HG03439 (cell line): ENCODE data around the gene SLCO2A1.

Source experiments
- ATAC-seq: cut with Tn5 transposase; IDR thresholded peaks from one replicate; pipeline ENCODE4 v1.9.1; 2021; ENCODE audit warnings: mild to moderate bottlenecking, moderate library complexity; ENCODE audit not compliant: unreplicated experiment

Gene SLCO2A1

GRCh38 chr3:133915685-133916658 is 113.8 kb downstream of the SLCO2A1 start:
- ATAC-seq, result no peak

DNA sequence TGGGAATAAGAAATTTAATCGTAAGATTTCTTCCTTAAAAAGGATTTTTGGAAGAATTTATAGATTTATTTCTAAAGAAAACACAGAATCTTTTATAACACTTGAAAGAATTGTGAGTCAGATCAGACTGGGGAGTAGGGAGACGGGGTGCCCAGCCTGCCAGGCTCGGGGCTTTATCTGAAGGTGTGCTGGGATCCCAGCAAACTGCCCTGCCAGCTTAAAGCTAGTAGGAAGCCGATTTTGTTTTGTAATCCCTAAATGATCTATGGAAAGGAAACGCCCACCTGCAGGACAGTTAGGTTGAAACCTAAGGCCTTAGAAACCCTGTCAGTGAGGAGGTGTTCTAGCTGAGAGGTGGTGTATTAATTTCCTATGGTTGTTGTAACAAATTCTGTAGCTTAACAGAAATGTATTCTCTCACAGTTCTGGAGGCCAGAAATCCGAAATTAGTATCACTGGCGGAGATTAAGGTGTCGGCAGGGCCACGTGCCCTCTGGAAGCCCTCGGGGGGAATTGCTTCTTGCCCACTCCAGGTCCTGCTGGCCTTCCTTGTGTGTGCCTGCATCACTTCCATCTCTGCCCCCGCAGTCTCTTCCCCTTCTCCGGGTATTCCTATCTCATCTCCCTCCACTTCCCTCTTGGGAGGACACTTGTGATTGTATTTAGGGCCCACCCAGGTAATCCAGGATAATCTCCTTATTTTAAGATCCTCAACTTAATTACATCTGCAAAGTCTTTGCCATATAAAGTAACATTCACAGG is 114.7 kb downstream of the SLCO2A1 start:
- ATAC-seq, result no peak

GRCh38 chr3:133910422-133910821 is 119.3 kb downstream of the SLCO2A1 start:
- ATAC-seq, result no peak

DNA sequence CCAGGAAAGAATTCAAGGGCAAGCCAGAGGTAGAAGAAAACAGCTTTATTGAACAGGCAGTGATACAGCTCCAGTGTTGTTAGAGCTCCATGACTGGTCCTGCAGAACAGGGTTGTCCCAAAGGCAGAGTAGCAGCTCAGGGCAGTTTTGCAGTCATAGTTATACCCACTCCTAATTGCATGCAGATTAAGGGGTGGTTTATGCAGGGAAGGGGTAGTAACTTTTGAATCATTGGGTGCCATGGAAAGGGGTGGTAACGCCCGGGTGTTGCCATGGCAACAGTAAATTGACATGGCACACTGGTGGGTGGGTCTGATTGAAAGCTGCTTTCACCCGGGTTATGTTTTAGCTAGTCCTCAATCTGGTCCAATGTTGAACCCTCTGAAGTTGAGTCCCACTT is 124.3 kb downstream of the SLCO2A1 start:
- no peak for ATAC-seq

GRCh38 chr3:133901847-133902246 is 127.9 kb downstream of the SLCO2A1 start:
- no peak for ATAC-seq

- no peak for ATAC-seq
Observed at GRCh38 chr3:133901083-133901482, 128.6 kb downstream of the SLCO2A1 start.

DNA sequence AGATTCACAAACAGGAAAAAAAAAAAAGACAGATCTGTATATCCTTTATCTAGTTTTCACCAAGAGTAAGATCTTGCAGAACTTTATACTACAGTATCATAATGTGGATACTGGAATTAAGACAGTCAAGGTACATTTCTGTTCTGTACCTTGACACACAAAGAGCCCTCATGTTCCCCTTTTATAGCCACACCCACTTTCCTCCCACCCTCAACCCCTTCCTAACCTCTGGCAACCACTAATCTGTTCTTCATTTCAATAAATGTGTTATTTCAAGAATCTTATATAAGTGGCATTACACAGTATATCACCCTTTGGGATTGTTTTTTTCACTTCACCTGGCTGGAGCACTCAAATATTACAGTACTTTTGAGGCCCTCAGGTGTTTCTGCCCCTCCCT is 130.4 kb downstream of the SLCO2A1 start:
- no peak for ATAC-seq

- ATAC-seq, result no peak
Observed at GRCh38 chr3:133897547-133897946, 132.2 kb downstream of the SLCO2A1 start.

DNA sequence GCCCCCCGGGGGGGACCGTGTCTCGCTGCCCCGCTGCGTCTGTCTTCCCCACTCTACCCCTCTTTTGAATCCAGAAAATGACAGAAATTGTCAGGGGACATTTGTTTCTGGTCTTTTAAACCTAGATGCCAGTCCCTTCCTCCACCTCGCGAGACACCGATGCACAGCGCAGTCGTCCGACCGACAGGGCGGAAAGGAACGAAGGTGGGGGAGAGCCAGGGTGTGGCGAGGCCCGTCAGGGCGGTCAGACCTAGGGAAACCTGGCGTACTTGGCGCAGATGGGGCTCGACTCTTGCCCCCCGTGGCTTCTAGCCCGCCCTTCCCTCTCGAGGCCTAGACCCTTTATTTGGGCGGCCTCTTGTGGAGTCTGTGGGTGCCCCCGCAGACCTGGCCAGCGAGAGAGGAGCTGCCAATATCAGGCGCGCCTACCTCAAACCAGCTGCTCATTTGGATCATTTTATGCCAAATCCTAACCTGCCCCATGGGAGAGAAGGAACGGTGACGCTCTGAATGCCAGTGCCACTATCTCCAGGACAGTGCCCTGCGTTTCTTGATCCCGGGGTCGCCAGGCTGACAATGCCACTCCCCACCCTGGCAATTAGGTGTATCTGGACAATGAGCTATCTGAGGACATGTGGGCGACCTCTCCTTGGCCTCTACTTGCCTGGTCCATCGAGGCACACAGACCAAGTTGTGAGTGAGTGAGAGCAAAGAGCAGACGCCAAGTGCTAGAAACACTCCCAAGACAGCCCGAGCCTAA is 133.5 kb downstream of the SLCO2A1 start:
- ATAC-seq, result no peak

DNA sequence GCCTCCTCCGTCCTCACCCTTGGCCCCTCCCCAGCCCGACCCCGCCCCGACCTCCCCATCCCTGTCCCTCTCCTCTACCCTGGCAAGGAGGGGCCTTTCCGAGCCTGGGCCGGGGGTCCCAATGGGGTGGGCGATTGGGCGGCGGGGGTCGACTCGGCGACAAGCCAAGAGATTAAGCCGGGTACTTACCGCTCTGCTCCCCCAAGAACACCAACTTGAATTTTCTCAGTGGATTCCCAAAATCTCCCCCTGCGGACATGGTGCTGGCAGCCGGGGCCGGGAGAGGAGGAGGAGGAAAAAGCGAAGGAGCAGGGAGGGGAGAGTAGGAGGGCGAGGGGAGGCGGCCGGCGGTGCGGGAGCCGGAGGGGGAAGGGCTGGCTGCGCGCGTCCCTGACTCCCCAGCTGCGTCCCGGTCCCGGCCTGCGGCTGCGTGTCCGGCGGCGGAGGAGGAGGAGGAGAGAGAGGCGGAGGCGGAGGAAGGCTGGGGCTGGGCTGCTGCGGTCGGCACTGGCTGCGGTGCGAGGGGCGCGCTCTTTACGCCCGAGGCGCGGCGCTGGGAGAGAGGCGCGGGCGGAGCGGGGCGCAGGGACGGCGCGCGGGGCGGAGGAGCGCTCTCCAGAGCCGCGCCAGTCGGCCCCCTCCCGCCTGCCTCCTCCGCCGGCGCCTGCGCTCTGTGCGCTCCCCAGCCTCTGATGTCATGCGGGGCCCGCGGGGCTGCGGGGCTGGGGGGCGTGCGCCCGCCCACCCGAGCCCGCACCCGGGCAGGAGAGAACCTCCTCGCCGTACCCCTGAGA is 134.3 kb downstream of the SLCO2A1 start, which contains the start of gene RAB6B:
Gene RAB6B, minus strand, starts transcription at position 675 of the 794 bp plus-strand sequence. Its CDS starts 416 bp downstream, at position 259.
- no peak for ATAC-seq

- ATAC-seq, result no peak
Observed at GRCh38 chr3:133894353-133895207, 135.1 kb downstream of the SLCO2A1 start.

DNA sequence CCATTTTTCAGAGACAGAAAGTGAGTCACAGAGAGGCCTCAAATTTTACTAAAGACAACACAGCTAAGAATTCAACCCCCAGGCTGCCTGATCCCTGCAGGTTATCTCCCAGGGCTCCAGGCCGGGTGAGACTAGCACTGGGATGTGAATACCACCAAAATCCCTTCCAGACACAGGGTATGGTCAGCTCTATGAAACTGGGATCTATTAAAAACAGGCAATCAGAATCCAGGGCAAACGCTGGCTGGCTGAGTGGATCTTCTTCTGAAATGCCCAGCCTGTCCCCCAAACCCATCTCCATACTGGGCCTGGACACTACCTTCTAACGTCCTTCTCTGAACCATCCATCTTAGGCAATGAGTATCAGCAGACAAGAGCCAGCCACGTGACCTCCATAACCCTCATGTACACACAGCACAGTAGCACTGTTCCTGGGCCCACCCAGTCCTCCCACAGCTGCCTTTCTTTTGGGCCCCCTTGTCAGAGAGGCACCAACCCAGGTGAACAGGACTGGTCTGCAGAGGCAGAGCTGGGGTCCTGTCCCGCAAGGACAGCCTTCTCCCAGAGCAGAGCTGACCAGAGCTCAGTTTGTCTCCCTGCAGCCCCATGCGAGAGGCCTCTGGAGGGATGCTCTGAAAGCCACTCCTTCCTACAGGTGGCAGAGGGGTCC is 135.9 kb downstream of the SLCO2A1 start:
- no peak for ATAC-seq

- ATAC-seq, result no peak
Observed at GRCh38 chr3:133892541-133893231, 137.0 kb downstream of the SLCO2A1 start.

DNA sequence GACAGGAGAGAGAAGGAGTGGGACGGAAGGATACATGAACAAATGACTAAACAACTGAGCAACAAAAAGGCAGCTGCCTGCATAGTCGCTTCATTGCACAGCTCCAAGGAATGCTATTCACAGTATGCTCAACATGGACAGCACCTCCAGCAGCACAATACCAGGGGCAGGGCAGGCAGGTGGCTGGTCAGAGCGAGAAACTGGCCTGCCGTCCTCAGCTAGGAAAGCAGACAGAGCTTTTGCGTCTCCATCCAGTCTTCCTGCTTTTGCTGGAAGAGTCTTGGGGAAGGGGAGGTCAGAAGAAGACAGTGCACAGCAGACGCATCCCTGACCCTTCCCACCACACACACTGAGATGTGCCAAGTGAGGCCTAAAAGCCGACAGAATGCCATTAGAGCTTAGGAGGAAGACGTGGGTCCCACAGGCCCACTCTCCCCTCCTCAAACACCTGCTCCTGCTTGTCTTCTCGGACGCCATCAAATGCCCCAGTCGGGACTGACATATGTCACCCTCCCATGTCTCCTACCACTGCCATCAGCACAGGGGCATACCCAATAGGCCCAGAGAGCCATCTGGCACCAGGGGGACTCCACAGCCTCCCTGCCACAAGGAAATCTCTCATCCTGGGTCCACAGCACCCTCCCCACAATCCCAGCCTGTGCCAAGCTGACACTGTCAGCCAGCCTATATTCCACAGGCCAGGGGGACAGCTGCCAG is 137.9 kb downstream of the SLCO2A1 start:
- ATAC-seq, result no peak

DNA sequence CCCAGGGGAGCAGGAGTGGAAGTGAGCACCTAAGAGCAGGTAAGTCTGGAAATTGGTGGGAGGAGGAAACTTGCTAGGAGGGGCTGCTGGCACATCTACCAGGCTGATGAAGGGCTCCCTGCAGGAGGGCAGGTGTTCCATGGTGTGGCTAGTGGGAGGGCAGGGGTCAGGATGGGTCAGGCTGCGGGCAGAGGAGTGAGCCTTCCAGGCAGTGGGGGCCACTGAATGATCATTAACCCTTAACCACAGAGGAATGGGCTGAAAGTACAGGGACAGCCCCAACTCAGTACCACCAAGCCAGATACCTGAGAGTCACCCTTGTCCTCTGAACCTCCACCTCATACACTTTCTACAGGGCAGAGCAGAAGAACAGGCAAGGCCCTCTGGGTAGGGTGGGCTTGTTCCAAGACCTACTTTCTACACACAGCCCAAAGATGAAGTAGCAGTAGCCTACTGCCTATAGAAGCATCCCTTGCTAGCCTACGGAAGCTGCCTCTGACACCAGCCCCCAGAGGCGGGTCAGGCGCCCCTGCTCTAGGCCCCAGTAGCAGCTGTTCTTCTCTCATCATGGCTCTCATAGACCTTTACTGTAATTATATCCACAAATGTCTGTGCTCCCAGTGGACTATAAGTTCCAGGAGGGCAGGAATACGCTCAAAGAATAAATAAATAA is 138.6 kb downstream of the SLCO2A1 start:
- ATAC-seq, result no peak

- no peak for ATAC-seq
Observed at GRCh38 chr3:133890037-133890436, 139.7 kb downstream of the SLCO2A1 start.
